NB4 (cell line): Measurements from ENCODE around the gene SLC39A13.

Source experiments
- CTCF ChIP-seq: IDR thresholded peaks from one replicate; pipeline ENCODE4 v1.5.1; 2012; ENCODE audit warnings: low read depth, low read length
- MAX ChIP-seq: IDR thresholded peaks from 2 replicates; pipeline ENCODE4 v1.6.1; 2011; ENCODE audit warnings: low read depth, low read length
- MYC ChIP-seq: IDR thresholded peaks from 2 replicates; pipeline ENCODE4 v1.6.1; 2011; ENCODE audit warnings: low read depth, low read length
- POLR2A ChIP-seq: IDR thresholded peaks from 2 replicates; pipeline ENCODE4 v1.6.1; 2011; ENCODE audit warnings: mild to moderate bottlenecking; ENCODE audit not compliant: insufficient read length; ENCODE audit errors: extremely low read depth

- no peak for TF ChIP-seq CTCF
- TF ChIP-seq POLR2A, result no peak
- no peak for TF ChIP-seq MAX
- TF ChIP-seq MYC, result no peak
Measured at GRCh38 chr11:47399860-47400767, 8.3 kb upstream of the SLC39A13 start.
